OCI-M1 (cell line): ENCODE measurements around the gene BCO1.

ENCODE experiments used
- DNase-seq: peaks from one replicate; lab custom pipeline; 2025; lab: John Stamatoyannopoulos, UW

Gene BCO1

GRCh38 chr16:81318711-81319110 lies 80.2 kb downstream of the BCO1 start:
- DNase-seq = no peak

DNA sequence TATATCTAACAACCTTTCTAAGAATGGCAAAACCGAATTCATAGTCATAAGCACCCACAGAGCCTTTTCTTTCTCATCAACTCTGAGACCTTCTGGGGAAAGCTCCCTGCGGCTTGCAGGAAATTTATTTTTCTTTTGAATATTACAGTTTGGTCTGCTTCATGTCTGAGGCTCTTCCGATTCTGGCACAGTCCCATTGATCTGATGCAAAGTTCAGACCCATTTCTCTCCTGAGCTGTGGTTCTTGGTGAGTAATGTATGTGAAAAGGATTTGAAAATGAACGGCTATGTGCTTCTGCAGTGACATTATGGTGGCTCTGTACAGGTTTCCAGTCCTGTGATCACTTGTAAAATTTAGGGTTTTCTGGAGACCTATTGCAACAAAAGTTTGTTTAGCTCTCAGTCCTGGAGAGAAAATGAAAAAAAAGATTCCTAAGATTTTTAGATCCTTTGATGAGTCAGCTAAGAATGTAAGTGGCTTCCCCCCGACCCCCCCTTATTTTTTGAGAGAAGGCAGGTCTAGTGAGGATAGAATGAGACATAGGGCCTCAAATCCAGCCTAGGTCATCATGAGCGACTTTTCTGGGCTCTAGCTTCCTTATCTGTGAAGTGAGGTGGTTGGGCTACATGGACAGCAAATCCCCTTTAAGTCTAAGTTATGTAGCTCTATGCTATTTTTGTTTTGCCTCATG lies 80.9 kb downstream of the BCO1 start:
- peak; percentile 35 for DNase-seq

DNA sequence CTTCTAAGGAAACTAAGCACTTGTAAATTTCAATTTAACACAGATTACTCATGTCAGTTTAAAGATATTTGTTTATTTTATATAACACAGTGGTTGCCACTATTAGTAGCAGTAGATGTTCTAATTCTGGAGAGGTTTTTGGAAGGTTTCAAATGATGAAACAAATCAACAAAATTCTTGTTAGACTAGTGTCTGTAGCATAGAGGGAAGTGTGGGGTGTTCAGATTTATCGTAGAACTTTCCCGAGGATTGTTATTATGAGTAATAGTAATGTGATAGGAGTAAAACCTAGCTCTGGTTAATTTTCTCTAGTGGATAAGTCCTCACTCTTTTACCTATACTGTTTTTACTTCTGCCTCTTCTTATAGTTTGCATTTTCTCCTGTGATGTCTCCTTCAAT lies 82.5 kb downstream of the BCO1 start:
- DNase-seq = no peak

- DNase-seq = peak; percentile 14
These were observed 83.0 kb downstream of the BCO1 start for GRCh38 chr16:81321536-81321935.

DNA sequence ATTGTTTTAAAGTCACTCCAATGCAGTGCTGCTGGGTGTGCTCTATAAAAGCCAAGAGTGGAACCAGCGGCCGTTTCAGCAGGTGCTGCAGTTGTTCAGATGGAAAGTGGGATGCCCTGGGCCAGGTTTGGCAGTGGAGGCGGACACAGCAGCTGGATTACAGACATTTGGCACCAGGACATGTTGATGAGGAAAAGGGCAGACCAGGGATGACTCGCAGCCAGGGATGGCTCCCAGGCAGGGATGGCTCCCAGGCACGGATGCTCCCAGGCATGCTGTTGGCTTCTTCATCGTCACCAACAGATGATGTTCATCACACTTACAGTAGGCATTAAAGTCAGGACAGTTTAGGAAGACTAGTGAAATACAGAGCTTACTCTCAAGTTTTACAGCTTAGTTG lies 86.3 kb downstream of the BCO1 start:
- DNase-seq = no peak

GRCh38 chr16:81327011-81327410 lies 88.5 kb downstream of the BCO1 start:
- DNase-seq = no peak

- no peak for DNase-seq
These were observed 89.1 kb downstream of the BCO1 start for GRCh38 chr16:81327447-81328196.

GRCh38 chr16:81329947-81330346 lies 91.5 kb downstream of the BCO1 start:
- DNase-seq = no peak

- no peak for DNase-seq
These were observed 94.9 kb downstream of the BCO1 start for GRCh38 chr16:81333356-81333755.

- DNase-seq = no peak
These were observed 97.2 kb downstream of the BCO1 start for GRCh38 chr16:81335669-81336068.

GRCh38 chr16:81337097-81337496 lies 98.6 kb downstream of the BCO1 start:
- no peak for DNase-seq
